Activated CD4-positive, alpha-beta T cell treated with anti-CD3 and anti-CD28 coated beads, Interleukin-2, amount 10 ng/mL, durations not matched to agents 7 days and 5 days (primary cell): Measurements from ENCODE around the gene GSTK1. TPM values are rescaled to one million over a fixed set of nuclear protein-coding genes. Genes with fewer than 3 reads are reported as not detected.

ENCODE experiments used
- CTCF ChIA-PET: fragments of 350-600 bp; sonication (Branson Sonifier 250); formaldehyde crosslinking; loops from one replicate; lab custom pipeline; 2021; ENCODE audit warnings: antibody characterized with exemption; lab: Charles Lee
- POLR2A ChIA-PET: fragments of 350-600 bp; sonication (Branson Sonifier 250); formaldehyde crosslinking; loops from one replicate; lab custom pipeline; 2021; ENCODE audit warnings: antibody characterized with exemption; lab: Charles Lee
- DNase-seq: peaks from one replicate; pipeline ENCODE4 v3.0.0-alpha.2; 2020
- H3K27ac Mint-ChIP-seq: one replicate; pipeline ENCODE4 v1.8.0; 2021; ENCODE audit warnings: mild to moderate bottlenecking, moderate library complexity, mixed read lengths
- H3K27me3 Mint-ChIP-seq: one replicate; pipeline ENCODE4 v1.8.0; 2021; ENCODE audit warnings: mixed read lengths
- H3K36me3 Mint-ChIP-seq: one replicate; pipeline ENCODE4 v1.8.0; 2021; ENCODE audit warnings: low read depth, mixed read lengths
- H3K4me1 Mint-ChIP-seq: one replicate; pipeline ENCODE4 v1.8.0; 2021; ENCODE audit warnings: mixed read lengths
- H3K4me3 Mint-ChIP-seq: one replicate; pipeline ENCODE4 v1.8.0; 2021; ENCODE audit warnings: mild to moderate bottlenecking, moderate library complexity, mixed read lengths
- H3K9me3 Mint-ChIP-seq: one replicate; pipeline ENCODE4 v1.8.0; 2021; ENCODE audit warnings: mixed read lengths
- total RNA-seq, 2 experiments: library from RNA; stranded (reverse); gene quantifications; one replicate each; pipeline ENCODE4 v1.2.3, GENCODE V29; 2021

GSTK1 gene
- total RNA-seq, 2 experiments from 2014 or later = 370 to 419 TPM

DNA sequence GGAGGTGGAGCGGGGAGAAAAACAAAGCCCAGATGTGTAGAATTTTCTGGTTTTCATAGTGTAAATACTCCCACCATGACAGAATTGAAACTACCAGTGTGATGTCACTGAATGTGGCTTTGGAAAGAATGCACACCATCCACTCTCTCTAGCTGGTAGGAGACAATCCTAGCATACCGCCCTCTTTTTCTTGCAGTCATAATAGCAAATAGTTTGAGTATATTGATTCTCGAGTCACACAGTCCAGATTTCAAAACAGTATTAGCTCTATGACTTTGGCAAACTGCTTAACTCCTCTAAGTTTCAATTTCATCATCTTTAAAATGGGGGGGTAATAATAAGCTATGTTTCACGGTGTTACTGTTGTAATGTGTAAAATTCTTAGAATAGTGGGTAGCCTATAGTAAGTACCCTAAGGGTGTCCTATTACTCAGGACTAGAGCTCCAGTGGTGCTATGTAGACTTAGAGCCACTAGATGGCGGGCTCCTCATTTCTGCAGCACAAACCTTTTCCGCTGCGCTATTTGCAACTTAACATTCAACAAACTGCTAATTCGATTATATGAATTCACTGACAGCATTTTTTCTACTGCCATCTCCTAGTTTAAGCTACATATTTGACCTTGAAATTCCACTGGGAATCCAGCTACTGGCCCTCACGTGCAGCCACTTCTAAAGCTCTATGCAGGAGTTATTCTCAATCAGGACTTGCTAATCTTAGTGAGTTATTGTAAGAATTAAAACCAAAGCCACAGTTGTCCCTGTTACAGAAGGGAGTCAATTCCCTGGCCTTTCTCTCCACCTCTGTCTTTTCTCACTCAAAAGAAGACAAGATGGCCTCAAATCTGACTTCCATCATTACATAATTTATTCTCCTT is 22.7 kb upstream of the GSTK1 start:
- H3K4me3 Mint-ChIP-seq = no peak overlapping the region
- H3K4me1 Mint-ChIP-seq = peaks cover 53% of the 10 kb centered on the region

DNA sequence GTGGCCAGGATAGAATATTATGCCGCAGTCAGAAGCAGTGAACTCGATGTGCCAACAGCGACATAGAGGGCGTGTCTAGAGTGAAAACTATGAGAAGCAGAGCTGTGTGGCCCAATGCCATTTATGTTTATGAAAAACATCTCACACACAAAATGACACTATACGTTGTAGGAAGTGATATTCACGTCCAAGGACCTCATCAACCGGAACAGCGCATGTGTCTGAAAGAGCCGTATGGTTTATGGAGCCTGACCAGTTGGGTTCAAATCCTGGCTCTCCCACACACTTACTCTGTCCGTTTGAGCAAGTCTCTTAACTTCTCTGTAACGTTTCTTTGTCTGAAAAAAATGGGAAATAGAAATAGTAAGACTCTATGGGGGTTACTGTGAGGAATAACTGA is 20.9 kb upstream of the GSTK1 start:
- H3K4me3 Mint-ChIP-seq = no peak overlapping the region
- DNase-seq = no peak
- CTCF ChIA-PET = interaction anchor here (0.6 to 2.9 kb wide), 6 partner anchors 13 to 138 kb away, joined by 3 to 21 read pairs (median 6); no protein-coding TSS in a partner anchor
- H3K27me3 Mint-ChIP-seq = no peaks in the 10 kb centered on the region
- no peak overlapping the region for H3K27ac Mint-ChIP-seq
- POLR2A ChIA-PET = no interaction called here
- H3K4me1 Mint-ChIP-seq = peaks cover 71% of the 10 kb centered on the region
- peaks cover 23% of the 10 kb centered on the region for H3K36me3 Mint-ChIP-seq
- H3K9me3 Mint-ChIP-seq = peaks cover 21% of the 10 kb centered on the region

More for the DNA sequence above, 22.7 kb upstream of the GSTK1 start:
- peak; percentile 81 for DNase-seq
- peaks cover 25% of the 10 kb centered on the region for H3K36me3 Mint-ChIP-seq
- ChIA-PET POLR2A (interaction anchor here (0.7 kb wide), 1 partner anchor 176 kb away, joined by 3 read pairs; no protein-coding TSS in a partner anchor), CTCF (interaction anchor here (0.6 to 3.5 kb wide), 48 partner anchors 8 to 887 kb away, joined by 3 to 32 read pairs (median 4); partner anchors contain the start of genes CASP2, EPHA1, GSTK1 and TAS2R40)
- peaks cover 29% of the 10 kb centered on the region for H3K9me3 Mint-ChIP-seq
- peaks cover 15% of the 10 kb centered on the region for H3K27me3 Mint-ChIP-seq
- peak overlapping the region; percentile 58 for H3K27ac Mint-ChIP-seq

DNA sequence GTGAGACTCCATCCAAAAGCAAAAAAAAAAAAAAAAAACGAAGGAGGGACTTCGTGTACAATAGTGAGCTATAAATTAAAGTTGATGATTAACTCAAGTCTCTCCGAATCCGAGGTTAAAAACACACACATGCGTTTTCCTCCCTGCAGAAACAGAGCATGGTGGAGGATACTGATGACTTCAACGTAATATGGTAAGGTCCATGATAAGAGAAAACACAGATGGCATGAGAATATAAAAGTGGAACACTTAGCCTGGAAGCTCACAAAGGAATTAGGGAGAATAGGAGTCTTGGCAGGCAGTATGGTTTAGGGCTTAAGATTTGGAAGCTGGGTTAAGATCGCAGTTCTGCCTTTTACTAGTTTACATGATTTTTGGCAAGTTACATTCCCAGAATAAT is 20.1 kb upstream of the GSTK1 start:
- H3K4me3 Mint-ChIP-seq = no peak overlapping the region
- CTCF ChIA-PET = interaction anchor here (0.6 to 1.9 kb wide), 5 partner anchors 12 to 137 kb away, joined by 3 to 7 read pairs (median 6); no protein-coding TSS in a partner anchor
- POLR2A ChIA-PET = interaction anchor here (1.1 to 1.4 kb wide), 2 partner anchors 20 to 26 kb away, joined by 3 to 5 read pairs; partner anchors contain the start of gene GSTK1
- peaks cover 74% of the 10 kb centered on the region for H3K4me1 Mint-ChIP-seq
- no peaks in the 10 kb centered on the region for H3K27me3 Mint-ChIP-seq
- H3K27ac Mint-ChIP-seq = no peak overlapping the region
- DNase-seq = no peak
- peaks cover 19% of the 10 kb centered on the region for H3K9me3 Mint-ChIP-seq
- H3K36me3 Mint-ChIP-seq = peaks cover 25% of the 10 kb centered on the region

DNA sequence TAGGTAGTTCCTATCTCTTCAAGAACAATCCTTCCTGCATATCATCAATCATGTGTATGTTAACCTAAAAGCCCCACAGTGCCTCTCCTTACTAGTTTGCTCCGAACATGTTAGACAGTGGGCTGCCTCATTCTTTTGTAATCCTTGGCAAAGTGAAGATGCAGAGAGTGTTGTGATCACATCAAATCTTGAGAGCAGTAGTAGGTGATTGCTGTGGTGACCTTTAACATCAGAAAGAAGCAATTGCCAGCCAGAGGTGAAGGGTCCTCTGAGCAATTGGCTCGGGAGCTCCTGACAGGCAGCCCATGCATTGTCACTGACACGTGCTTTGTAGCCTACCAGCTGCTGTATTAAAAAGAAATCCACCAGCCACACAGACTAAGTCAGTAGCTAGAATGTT is 19.6 kb upstream of the GSTK1 start:
- CTCF ChIA-PET = interaction anchor here (0.6 to 1.9 kb wide), 4 partner anchors 12 to 137 kb away, joined by 4 to 7 read pairs (median 6); no protein-coding TSS in a partner anchor
- Mint-ChIP-seq H3K36me3 (peaks cover 27% of the 10 kb centered on the region), H3K27ac (peak overlapping the region; percentile 70), H3K27me3 (no peaks in the 10 kb centered on the region), H3K4me3 (no peak overlapping the region), H3K4me1 (peaks cover 77% of the 10 kb centered on the region), H3K9me3 (peaks cover 22% of the 10 kb centered on the region)
- no peak for DNase-seq
- POLR2A ChIA-PET = interaction anchor here (0.6 to 1.4 kb wide), 3 partner anchors 15 to 25 kb away, joined by 3 to 5 read pairs (median 3); partner anchors contain the start of gene GSTK1

DNA sequence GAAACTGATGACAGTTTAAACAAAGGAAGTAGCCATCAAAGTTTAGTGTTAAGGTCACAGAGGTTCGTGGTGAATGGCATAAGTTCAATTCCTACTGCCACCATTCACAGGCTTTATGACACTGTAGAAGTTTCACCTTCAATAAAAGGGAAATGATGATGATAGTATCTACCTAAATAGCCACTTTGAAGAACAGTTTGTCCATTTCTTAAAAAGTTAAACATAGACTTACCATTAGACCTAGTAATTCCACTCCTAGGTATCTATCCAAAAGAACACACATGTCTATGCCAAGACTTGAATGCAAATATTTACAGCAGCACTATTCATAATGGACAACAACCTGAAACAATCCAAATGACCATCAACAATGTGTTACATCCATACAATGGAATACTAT is 18.9 kb upstream of the GSTK1 start:
- no peaks in the 10 kb centered on the region for H3K27me3 Mint-ChIP-seq
- no peak for DNase-seq
- peaks cover 29% of the 10 kb centered on the region for H3K9me3 Mint-ChIP-seq
- H3K27ac Mint-ChIP-seq = peak overlapping the region; percentile 82
- ChIA-PET CTCF (interaction anchor here (1.2 to 1.9 kb wide), 3 partner anchors 15 to 436 kb away, joined by 3 to 7 read pairs (median 3); no protein-coding TSS in a partner anchor), POLR2A (interaction anchor here (0.6 to 1.4 kb wide), 3 partner anchors 14 to 25 kb away, joined by 3 to 5 read pairs (median 3); partner anchors contain the start of gene GSTK1)
- H3K4me3 Mint-ChIP-seq = no peak overlapping the region
- peaks cover 81% of the 10 kb centered on the region for H3K4me1 Mint-ChIP-seq
- H3K36me3 Mint-ChIP-seq = peaks cover 34% of the 10 kb centered on the region

DNA sequence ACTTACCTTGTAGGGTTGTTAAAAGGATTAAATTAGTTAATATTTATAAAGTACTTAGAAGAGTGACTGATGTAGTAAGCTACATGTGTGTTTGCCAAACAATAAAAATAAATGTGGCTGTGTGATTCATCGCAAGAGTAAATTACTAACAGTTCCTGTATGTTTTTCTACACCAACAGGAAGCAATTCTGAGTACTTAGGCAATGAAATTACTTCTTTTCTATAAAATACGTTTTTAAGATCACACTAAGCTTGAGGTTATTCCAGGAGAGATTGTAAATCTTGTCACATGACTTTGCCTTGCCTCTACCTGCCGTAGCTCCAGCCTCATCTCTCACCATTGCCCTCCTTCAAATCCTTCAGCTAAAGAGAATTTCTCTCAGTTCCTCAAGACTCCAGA is 18.1 kb upstream of the GSTK1 start:
- no peaks in the 10 kb centered on the region for H3K27me3 Mint-ChIP-seq
- POLR2A ChIA-PET = interaction anchor here (0.6 to 1.1 kb wide), 3 partner anchors 18 to 127 kb away, joined by 3 to 5 read pairs (median 4); partner anchors contain the start of gene GSTK1
- no peak for DNase-seq
- H3K27ac Mint-ChIP-seq = peak overlapping the region; percentile 82
- H3K4me3 Mint-ChIP-seq = peak overlapping the region; percentile 35
- CTCF ChIA-PET = interaction anchor here (0.9 to 1.6 kb wide), 4 partner anchors 14 to 437 kb away, joined by 3 read pairs; no protein-coding TSS in a partner anchor
- peaks cover 40% of the 10 kb centered on the region for H3K36me3 Mint-ChIP-seq
- H3K4me1 Mint-ChIP-seq = peaks cover 87% of the 10 kb centered on the region
- H3K9me3 Mint-ChIP-seq = peaks cover 35% of the 10 kb centered on the region

DNA sequence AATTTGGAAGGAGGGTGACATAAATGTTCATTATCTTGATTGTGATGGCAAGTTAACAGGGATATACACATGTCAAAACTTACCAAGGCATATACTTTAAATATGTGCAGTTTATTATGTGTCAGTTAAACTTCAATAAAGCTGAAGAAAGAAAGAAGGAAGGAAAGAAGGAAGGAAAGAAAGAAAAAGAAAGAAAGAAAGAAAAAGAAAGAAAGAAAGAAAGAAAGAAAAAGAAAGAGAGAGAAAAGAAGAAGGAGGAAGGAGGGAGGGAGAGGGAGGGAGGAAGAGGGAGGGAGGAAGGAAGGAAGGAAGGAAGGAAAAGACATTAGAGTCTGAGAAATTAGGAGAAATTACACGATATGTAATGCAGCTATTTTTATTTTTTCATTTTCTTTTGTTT is 15.9 kb upstream of the GSTK1 start:
- Mint-ChIP-seq H3K27me3 (no peaks in the 10 kb centered on the region), H3K27ac (peak overlapping the region; percentile 34)

DNA sequence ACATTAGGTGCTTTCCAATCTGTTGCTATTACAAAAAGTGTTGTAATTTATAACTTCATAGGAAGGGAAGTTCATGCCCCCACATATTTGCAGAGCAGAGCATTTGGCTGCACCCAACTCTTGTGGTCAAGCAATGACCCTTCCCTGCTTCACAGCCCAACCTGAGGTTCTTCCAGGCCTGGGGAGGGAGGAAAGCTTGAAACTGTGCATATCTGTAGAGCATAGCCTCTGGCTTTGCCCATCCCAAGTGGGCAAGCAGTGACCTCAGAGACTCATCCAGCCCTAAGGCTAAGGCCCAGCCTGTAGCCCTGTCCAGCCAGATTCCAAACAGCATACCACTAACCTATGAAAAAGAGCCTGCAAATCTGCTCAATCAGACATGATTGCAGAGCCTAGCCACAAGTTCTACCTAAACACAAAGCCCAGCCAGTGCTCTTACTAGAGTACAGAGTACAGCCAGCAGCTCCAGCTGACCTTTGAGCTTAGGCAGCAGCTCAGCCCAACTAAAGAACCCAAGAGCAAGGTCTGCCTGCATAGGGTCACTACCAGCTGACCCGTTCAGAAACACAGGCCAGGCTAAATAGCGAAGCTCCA is 14.4 kb upstream of the GSTK1 start:
- ChIA-PET POLR2A (interaction anchor here (0.6 kb wide), 1 partner anchor 31 kb away, joined by 4 read pairs; no protein-coding TSS in a partner anchor), CTCF (interaction anchor here (0.6 to 5.0 kb wide), 5 partner anchors 8 to 131 kb away, joined by 3 to 23 read pairs (median 3); no protein-coding TSS in a partner anchor)
- no peak overlapping the region for H3K4me3 Mint-ChIP-seq
- H3K4me1 Mint-ChIP-seq = peaks cover 88% of the 10 kb centered on the region
- H3K27me3 Mint-ChIP-seq = no peaks in the 10 kb centered on the region
- peaks cover 69% of the 10 kb centered on the region for H3K36me3 Mint-ChIP-seq
- peaks cover 59% of the 10 kb centered on the region for H3K9me3 Mint-ChIP-seq
- no peak for DNase-seq
- peak overlapping the region; percentile 60 for H3K27ac Mint-ChIP-seq

More for the DNA sequence above, 15.9 kb upstream of the GSTK1 start:
- Mint-ChIP-seq H3K36me3 (peaks cover 59% of the 10 kb centered on the region), H3K9me3 (peaks cover 48% of the 10 kb centered on the region), H3K4me3 (no peak overlapping the region), H3K4me1 (peaks cover 89% of the 10 kb centered on the region)
- POLR2A ChIA-PET = no interaction called here
- DNase-seq = no peak
- CTCF ChIA-PET = interaction anchor here (0.6 to 1.2 kb wide), 3 partner anchors 52 to 122 kb away, joined by 3 read pairs; no protein-coding TSS in a partner anchor

DNA sequence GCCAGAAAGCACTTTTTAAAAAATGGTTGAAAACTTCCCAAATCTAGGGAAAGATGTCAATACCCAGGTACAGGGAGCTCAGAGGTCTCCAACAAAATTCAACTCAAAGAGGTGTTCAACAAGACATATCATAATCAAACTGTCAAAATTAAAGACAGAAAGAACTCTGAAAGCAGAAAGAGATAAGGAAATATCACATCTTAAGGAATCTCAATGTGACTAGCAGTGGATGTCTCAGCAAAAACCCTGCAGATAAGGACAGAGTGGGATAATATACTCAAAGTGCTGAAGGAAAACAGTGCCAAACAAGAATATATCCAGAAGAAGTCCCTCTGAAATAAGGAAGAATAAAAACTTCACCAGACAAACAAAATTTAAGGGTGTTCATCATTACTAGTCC is 13.0 kb upstream of the GSTK1 start:
- Mint-ChIP-seq H3K36me3 (peaks cover 73% of the 10 kb centered on the region), H3K4me1 (peaks cover 86% of the 10 kb centered on the region)
- CTCF ChIA-PET = interaction anchor here (1.3 to 5.0 kb wide), 4 partner anchors 10 to 60 kb away, joined by 3 to 23 read pairs (median 7); no protein-coding TSS in a partner anchor

DNA sequence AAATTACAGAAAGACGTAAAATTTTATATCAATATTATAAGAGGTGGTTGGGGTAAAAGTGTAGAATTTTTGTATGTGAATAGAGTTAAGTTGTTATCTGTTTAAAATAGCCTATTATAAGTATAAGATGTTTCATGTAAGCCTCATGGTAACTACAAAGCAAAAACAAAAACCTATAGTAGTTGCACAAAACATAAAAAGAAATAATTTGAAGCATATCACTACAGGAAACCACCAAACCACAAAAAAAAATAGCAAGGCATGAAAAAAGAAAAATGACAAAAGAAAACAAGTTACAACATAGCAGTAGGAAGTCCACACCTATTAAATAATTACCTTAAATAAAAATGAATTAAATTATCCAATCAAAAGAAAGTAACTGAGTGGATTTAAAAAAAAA is 12.4 kb upstream of the GSTK1 start:
- Mint-ChIP-seq H3K27ac (peak overlapping the region; percentile 88), H3K4me1 (peaks cover 86% of the 10 kb centered on the region), H3K4me3 (peak overlapping the region; percentile 10), H3K27me3 (no peaks in the 10 kb centered on the region), H3K9me3 (peaks cover 60% of the 10 kb centered on the region), H3K36me3 (peaks cover 71% of the 10 kb centered on the region)
- DNase-seq = no peak
- CTCF ChIA-PET = interaction anchor here (1.3 to 5.0 kb wide), 5 partner anchors 10 to 59 kb away, joined by 3 to 23 read pairs (median 4); no protein-coding TSS in a partner anchor
- POLR2A ChIA-PET = no interaction called here

More for the DNA sequence above, 13.0 kb upstream of the GSTK1 start:
- Mint-ChIP-seq H3K9me3 (peaks cover 61% of the 10 kb centered on the region), H3K27me3 (no peaks in the 10 kb centered on the region), H3K27ac (peak overlapping the region; percentile 88), H3K4me3 (peak overlapping the region; percentile 10)
- DNase-seq = no peak
- POLR2A ChIA-PET = no interaction called here

DNA sequence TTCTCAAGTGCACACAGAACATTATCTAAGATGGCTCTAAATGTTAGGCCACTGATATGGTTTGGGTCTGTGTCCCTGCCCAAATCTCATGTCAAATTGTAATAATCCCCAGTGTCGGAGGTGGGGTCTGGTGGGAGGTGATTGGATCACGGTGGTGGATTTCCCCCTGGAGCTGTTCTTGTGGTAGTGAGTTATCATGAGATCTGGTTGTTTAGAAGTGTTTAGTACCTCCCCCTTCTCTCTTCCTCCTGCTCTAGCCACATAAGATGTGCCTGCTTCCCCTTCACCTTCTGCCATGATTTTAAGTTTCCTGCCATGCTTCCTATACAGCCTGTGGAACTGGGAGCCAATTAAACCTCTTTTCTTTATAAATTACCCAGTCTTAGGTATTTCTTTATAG is 11.2 kb upstream of the GSTK1 start:
- ChIA-PET CTCF (interaction anchor here (1.3 to 5.0 kb wide), 3 partner anchors 9 to 27 kb away, joined by 4 to 23 read pairs (median 10); no protein-coding TSS in a partner anchor), POLR2A (no interaction called here)
- H3K27ac Mint-ChIP-seq = peak overlapping the region; percentile 88
- DNase-seq = peak; percentile 33
- H3K9me3 Mint-ChIP-seq = peaks cover 54% of the 10 kb centered on the region
- H3K27me3 Mint-ChIP-seq = no peaks in the 10 kb centered on the region
- peaks cover 84% of the 10 kb centered on the region for H3K4me1 Mint-ChIP-seq
- H3K4me3 Mint-ChIP-seq = no peak overlapping the region
- peaks cover 66% of the 10 kb centered on the region for H3K36me3 Mint-ChIP-seq
